Measurements from ENCODE around the gene ZNF688. TPM values are rescaled to one million over a fixed set of nuclear protein-coding genes. Genes with fewer than 3 reads are reported as not detected.
A peak's percentile ranks its signal among the peaks of the same experiment; 100 is the strongest.

Gene ZNF688
- total and polyA plus RNA-seq, 9 of the 15 experiments (the other 6 are each of a cell fraction or from before 2014, with no cell fraction given): 0.48 to 12.9 (median 4.5) TPM

DNA sequence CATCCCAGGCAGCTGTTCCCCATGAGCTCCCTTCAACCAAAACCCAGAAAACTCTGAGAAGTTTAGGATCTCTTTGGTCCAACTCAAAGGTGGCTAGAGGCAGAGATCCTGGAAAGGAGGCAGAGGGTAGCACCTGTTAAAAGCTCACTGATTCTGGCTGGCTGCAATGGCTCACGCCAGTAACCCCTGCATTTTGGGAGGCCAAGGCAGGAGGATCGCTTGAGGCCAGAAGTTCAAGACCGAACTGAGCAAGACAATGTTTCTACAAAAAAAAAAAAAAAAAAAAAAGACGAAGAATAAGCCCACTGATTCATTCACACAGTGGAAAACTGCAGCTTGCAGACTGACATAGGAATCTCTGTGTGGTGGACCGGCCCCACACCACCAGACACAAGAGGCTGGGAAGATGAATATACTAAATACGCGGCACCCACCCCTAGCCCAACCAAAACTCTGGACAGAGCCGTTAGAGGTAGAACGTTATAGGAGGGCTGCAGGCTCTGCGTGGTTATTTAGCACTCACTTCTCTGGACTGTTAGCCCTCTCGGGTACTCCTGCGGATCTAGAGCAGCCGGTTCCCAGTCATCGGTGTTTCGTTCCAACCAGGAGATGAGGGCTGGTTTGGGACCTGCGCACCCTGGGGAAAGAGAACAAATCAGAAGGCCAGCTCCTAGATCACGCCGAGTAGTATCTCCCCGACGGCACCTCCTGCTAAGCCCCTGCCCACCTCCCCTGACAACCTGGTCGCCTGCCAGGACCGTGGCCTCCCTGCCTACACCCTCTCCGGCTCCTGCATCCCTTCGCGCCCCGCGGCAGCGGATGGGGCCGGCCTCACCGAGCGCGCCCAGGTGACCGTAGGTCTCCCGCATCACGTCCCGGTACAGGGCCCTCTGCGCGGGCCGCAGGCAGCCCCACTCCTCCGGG, 37.8 kb upstream of the ZNF688 start (continued):
- 0 out of 2 replicates have a peak, but pooled peaks have one; percentile 21 for TF ChIP-seq STAT6 (CRISPR knock-in tag; IDR thresholded peaks at IDR 0.05)
- TF ChIP-seq NR1H2 (CRISPR knock-in tag; IDR thresholded peaks at IDR 0.05): peak; percentile 77; the same call in 1 of the 2 replicates
- TF ChIP-seq ZEB2 (IDR thresholded peaks at IDR 0.05): no peak
- peak; percentile 33; the same call in 1 of the 2 replicates for TF ChIP-seq MGA (IDR thresholded peaks at IDR 0.05)
- TF ChIP-seq CBFB (CRISPR knock-in tag; IDR thresholded peaks at IDR 0.05): 0 out of 2 replicates have a peak, but pooled peaks have one; percentile 45
- TF ChIP-seq ZNF134 (CRISPR knock-in tag; conservative IDR thresholded peaks at IDR 0.05): peak; percentile 79
- TF ChIP-seq CREM (IDR thresholded peaks at IDR 0.05; ENCODE audit: low read depth): no peak; the same call in 1 of the 2 replicates
- no peak for TF ChIP-seq ZNF696 (CRISPR knock-in tag; conservative IDR thresholded peaks at IDR 0.05)
- 0 out of 2 replicates have a peak, but pooled peaks have one; percentile 52 for TF ChIP-seq ZBTB1 (CRISPR knock-in tag; IDR thresholded peaks at IDR 0.05; ENCODE audit: borderline replicate concordance, low read depth)
- TF ChIP-seq PML (IDR thresholded peaks at IDR 0.05; ENCODE audit: low read length): peak; percentile 11; the same call in 1 of the 2 replicates
- TF ChIP-seq RBBP5 (IDR thresholded peaks at IDR 0.05; ENCODE audit: borderline replicate concordance, insufficient read depth, low read length, poor library complexity, severe bottlenecking): peak; percentile 80
